Sigmoid colon (tissue), 7 donors: ENCODE data around the gene TUBG2. TPM values are rescaled to one million over a fixed set of nuclear protein-coding genes. Genes with fewer than 3 reads are reported as not detected.
A peak's percentile ranks its signal among the peaks of the same experiment; 100 is the strongest.

Experiments
- DNase-seq: peaks from one replicate; pipeline ENCODE4 v3.0.0-alpha.2; 2019
- H3K27ac ChIP-seq, 4 donors: fragments of 200-600 bp; sonication (generic); one replicate each; pipeline ENCODE4 v1.5.1; 2016 to 2019; ENCODE audit warnings: mild to moderate bottlenecking in 1 of 4
- H3K27me3 ChIP-seq, 3 donors: fragments of 200-600 bp; sonication (generic); one replicate each; pipeline ENCODE4 v1.5.1; 2019; ENCODE audit warnings: mild to moderate bottlenecking in 1 of 3
- H3K36me3 ChIP-seq, 4 donors: fragments of 200-600 bp; sonication (generic); one replicate each; pipeline ENCODE4 v1.5.1; 2016 to 2019
- H3K4me1 ChIP-seq, 4 donors: fragments of 200-600 bp; sonication (generic); one replicate each; pipeline ENCODE4 v1.5.1; 2017 to 2019
- H3K4me3 ChIP-seq, 4 donors: fragments of 200-600 bp; sonication (generic); one replicate each; pipeline ENCODE4 v1.5.1; 2017 to 2019; ENCODE audit warnings: mild to moderate bottlenecking in 2 of 4, moderate library complexity in 1 of 4
- H3K9me3 ChIP-seq, 4 donors: fragments of 200-600 bp in 3 of 4; sonication (generic) in 3 of 4; one replicate each; pipeline versions ENCODE4 v1.5.1 to v1.6.1; 2013 to 2019
- CTCF ChIP-seq, 4 experiments: fragments of 450-650 bp in 3 of 4; fragments of 200-600 bp in 1 of 4; IDR thresholded peaks; one replicate each; pipeline ENCODE4 v1.5.1; 2016 to 2019; ENCODE audit warnings: antibody characterized with exemption in 4 of 4, mild to moderate bottlenecking in 3 of 4, moderate library complexity in 2 of 4
- EP300 ChIP-seq, 4 donors: sonication (generic); formaldehyde crosslinking; IDR thresholded peaks; one replicate each; pipeline ENCODE4 v1.6.1; 2017; ENCODE audit warnings: antibody characterized with exemption in 4 of 4
- POLR2A ChIP-seq, 2 donors: fragments of 450-650 bp; IDR thresholded peaks; one replicate each; pipeline ENCODE4 v1.6.1; 2016; ENCODE audit warnings: antibody characterized with exemption in 2 of 2, mild to moderate bottlenecking in 2 of 2, moderate library complexity in 2 of 2
- POLR2AphosphoS5 ChIP-seq, 4 donors: sonication (generic); formaldehyde crosslinking; IDR thresholded peaks; one replicate each; pipeline ENCODE4 v1.6.1; 2017; ENCODE audit warnings: antibody characterized with exemption in 4 of 4
- WGBS, 2 donors: extraction: QIAGEN DNeasy Blood & Tissue Kit; methylation state at CpG; one replicate each; pipeline ENCODE4 v1.1.7; 2013; 5-methylcytosine and 5-hydroxymethylcytosine counted together
- intact Hi-C: fragments of 100-400 bp; cut with DNase I; formaldehyde crosslinking; loops from one replicate; pipeline ENCODE4 v1.15.1; 2023
- polyA plus RNA-seq, 3 donors: library from polyadenylated mRNA; stranded (reverse); fragments of 200-250 nt; gene quantifications; one replicate each; pipeline ENCODE4 v1.2.3, GENCODE V29; 2013
- total RNA-seq, 4 donors: library from RNA; depleted of rRNA; stranded (reverse); fragments of >200 nt; gene quantifications; one replicate each; pipeline ENCODE4 v1.1.0, GENCODE V29; 2016
- donor health status: healthy with polysubstance abuse.
- donor health status: Bipolar disorder and iron deficiency.
- donor health status: healthy.

TUBG2 gene
- total and polyA plus RNA-seq, 7 donors = 1.2 to 57.3 (median 28.0) TPM

- intact Hi-C loops = no loop called here
- H3K27ac ChIP-seq = peak within 1 kb of the TSS; percentile 65 to 99 (median 98)
- TF ChIP-seq POLR2AphosphoS5 (IDR thresholded peaks at IDR 0.05) = peak in 2 of 4 donors; percentile 26 to 84
- peak in 2 of 4 donors; percentile 62 to 86 for TF ChIP-seq EP300 (IDR thresholded peaks at IDR 0.05)
- no peak for TF ChIP-seq CTCF (IDR thresholded peaks at IDR 0.05)
- H3K36me3 ChIP-seq = peaks cover 0 to 20% (median 0%) of the 10 kb centered on the region in 4 donors
- 8 to 9% methylated on average over 22 of the region's 22 CpGs for WGBS, 2 donors
- peaks cover 0 to 73% (median 64%) of the 10 kb centered on the region in 4 donors for H3K4me1 ChIP-seq
- no peaks in the 10 kb centered on the region for H3K27me3 ChIP-seq
- peak; percentile 88 for DNase-seq
- H3K9me3 ChIP-seq = no peaks in the 10 kb centered on the region
- H3K4me3 ChIP-seq = peak within 1 kb of the TSS; percentile 32 to 65 (median 56)
Observed at GRCh38 chr17:42681976-42682721, 23.1 kb downstream of the TUBG2 start, which contains the start of gene CNTNAP1. TSS of gene CNTNAP1 (plus strand) at chr17:42682531. CDS start at chr17:42682830, 299 bp downstream.

GRCh38 chr17:42682722-42683403 is 23.8 kb downstream of the TUBG2 start:
- no peaks in the 10 kb centered on the region for H3K9me3 ChIP-seq
- peak overlapping the region; percentile 32 to 65 (median 56) for H3K4me3 ChIP-seq
- H3K27ac ChIP-seq = peak overlapping the region; percentile 65 to 99 (median 98)
- no peak for TF ChIP-seq POLR2A (IDR thresholded peaks at IDR 0.05)
- TF ChIP-seq POLR2AphosphoS5 (IDR thresholded peaks at IDR 0.05) = no peak
- TF ChIP-seq CTCF (IDR thresholded peaks at IDR 0.05) = no peak
- TF ChIP-seq EP300 (IDR thresholded peaks at IDR 0.05) = no peak
- peaks cover 0 to 67% (median 57%) of the 10 kb centered on the region in 4 donors for H3K4me1 ChIP-seq
- H3K27me3 ChIP-seq = no peaks in the 10 kb centered on the region
- intact Hi-C loops = no loop called here
- peaks cover 0 to 27% (median 3%) of the 10 kb centered on the region in 4 donors for H3K36me3 ChIP-seq
- DNase-seq = no peak
- 1% methylated on average over 34 of the region's 34 CpGs for WGBS, 2 donors

GRCh38 chr17:42683407-42684034 is 24.4 kb downstream of the TUBG2 start:
- H3K36me3 ChIP-seq = peaks cover 0 to 34% (median 3%) of the 10 kb centered on the region in 4 donors
- peak in 3 of 4 donors; percentile 58 to 72 (median 68) for TF ChIP-seq POLR2AphosphoS5 (IDR thresholded peaks at IDR 0.05)
- no peak for TF ChIP-seq CTCF (IDR thresholded peaks at IDR 0.05)
- peak overlapping the region; percentile 32 to 65 (median 56) for H3K4me3 ChIP-seq
- WGBS, 2 donors = 4 to 7% methylated on average over 25 of the region's 25 CpGs
- intact Hi-C loops = no loop called here
- H3K4me1 ChIP-seq = peaks cover 0 to 64% (median 55%) of the 10 kb centered on the region in 4 donors
- H3K27ac ChIP-seq = peak overlapping the region; percentile 65 to 99 (median 98)
- peak; percentile 91 for DNase-seq
- H3K9me3 ChIP-seq = no peaks in the 10 kb centered on the region
- no peaks in the 10 kb centered on the region for H3K27me3 ChIP-seq

GRCh38 chr17:42684929-42685556 is 26.0 kb downstream of the TUBG2 start:
- Histone ChIP-seq H3K9me3 (no peaks in the 10 kb centered on the region), H3K27ac (peak overlapping the region in 3 of 4 donors; percentile 97 to 99 (median 98)), H3K4me3 (peak overlapping the region in 1 of 4 donors; percentile 60), H3K36me3 (peaks cover 0 to 49% (median 6%) of the 10 kb centered on the region in 4 donors), H3K4me1 (peaks cover 0 to 48% (median 40%) of the 10 kb centered on the region in 4 donors), H3K27me3 (no peaks in the 10 kb centered on the region)
- TF ChIP-seq POLR2A (IDR thresholded peaks at IDR 0.05) (no peak), POLR2AphosphoS5 (IDR thresholded peaks at IDR 0.05) (no peak), CTCF (IDR thresholded peaks at IDR 0.05) (no peak), EP300 (IDR thresholded peaks at IDR 0.05) (no peak)
- intact Hi-C loops = no loop called here
- DNase-seq = no peak
- WGBS, 2 donors = 39 to 79% methylated on average over 50 of the region's 50 CpGs
